ENCODE measurements around the gene OR10Z1. TPM values are rescaled to one million over a fixed set of nuclear protein-coding genes. Genes with fewer than 3 reads are reported as not detected.

OR10Z1 gene, protein sequence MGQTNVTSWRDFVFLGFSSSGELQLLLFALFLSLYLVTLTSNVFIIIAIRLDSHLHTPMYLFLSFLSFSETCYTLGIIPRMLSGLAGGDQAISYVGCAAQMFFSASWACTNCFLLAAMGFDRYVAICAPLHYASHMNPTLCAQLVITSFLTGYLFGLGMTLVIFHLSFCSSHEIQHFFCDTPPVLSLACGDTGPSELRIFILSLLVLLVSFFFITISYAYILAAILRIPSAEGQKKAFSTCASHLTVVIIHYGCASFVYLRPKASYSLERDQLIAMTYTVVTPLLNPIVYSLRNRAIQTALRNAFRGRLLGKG
- not detected in 2 replicates for total RNA-seq

DNA sequence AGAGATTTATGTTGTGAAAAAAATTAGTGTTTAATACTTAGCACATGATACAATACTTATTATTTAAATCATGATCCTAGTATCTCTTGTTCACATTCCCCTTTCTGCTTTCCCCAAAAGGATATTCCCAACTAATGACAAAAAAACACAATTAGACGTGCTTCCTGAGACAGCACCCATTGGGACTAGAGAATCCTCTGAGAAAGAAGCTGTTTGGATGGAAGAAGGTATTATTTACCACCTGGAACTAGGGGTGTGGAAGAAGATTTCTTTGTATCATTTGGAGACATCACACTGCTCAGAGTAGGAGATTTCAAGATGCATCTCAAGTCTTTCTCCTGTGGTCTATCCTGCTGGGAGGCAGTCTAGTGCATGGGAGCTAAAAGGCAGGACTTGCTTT lies at the start of gene OR10Z1:
Gene OR10Z1 (plus strand): TSS at position 301 of the 400 bp plus-strand sequence. CDS start 1,171 bp downstream, outside the sequence.
- no peaks in the 10 kb centered on the region for H3K36me3 Mint-ChIP-seq (ENCODE audit: low read depth)
- no peak for DNase-seq (ENCODE audit: low spot score)
- intact Hi-C loops (cut with micrococcal nuclease) = no loop called here
- H3K27ac Mint-ChIP-seq = no peak within 1 kb of the TSS
- peaks cover 4% of the 10 kb centered on the region for H3K27me3 Mint-ChIP-seq (ENCODE audit: insufficient read depth)
- no peak within 1 kb of the TSS for H3K4me3 Mint-ChIP-seq
- no peaks in the 10 kb centered on the region for H3K4me1 Mint-ChIP-seq (ENCODE audit: low read depth)
- no peaks in the 10 kb centered on the region for H3K9me3 Mint-ChIP-seq

DNA sequence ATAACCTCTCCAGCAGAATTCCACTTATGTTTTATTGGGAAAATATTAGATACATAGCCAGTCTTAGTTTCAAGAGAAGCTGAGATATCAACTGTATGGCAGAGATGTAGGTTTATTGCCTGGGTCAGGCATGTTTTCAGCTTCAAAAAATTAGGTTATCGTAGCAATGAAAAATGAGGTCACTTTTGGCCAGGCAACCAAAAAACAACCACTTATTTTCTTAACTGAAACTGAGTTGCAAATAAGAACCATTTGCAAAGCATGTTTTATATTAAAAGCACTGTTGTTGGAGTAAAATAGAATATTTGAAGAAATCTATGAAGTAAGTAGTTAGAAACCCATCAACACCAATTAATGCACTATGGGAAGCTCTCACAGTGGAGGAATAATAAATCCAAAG lies 45.4 kb upstream of the OR10Z1 start:
- H3K36me3 Mint-ChIP-seq (ENCODE audit: low read depth) = no peaks in the 10 kb centered on the region
- H3K4me3 Mint-ChIP-seq = no peak overlapping the region
- no peaks in the 10 kb centered on the region for H3K9me3 Mint-ChIP-seq
- DNase-seq (ENCODE audit: low spot score) = no peak
- intact Hi-C loops (cut with micrococcal nuclease) = no loop called here
- H3K4me1 Mint-ChIP-seq (ENCODE audit: low read depth) = no peaks in the 10 kb centered on the region
- H3K27me3 Mint-ChIP-seq (ENCODE audit: insufficient read depth) = peaks cover under 1% of the 10 kb centered on the region
- no peak overlapping the region for H3K27ac Mint-ChIP-seq

DNA sequence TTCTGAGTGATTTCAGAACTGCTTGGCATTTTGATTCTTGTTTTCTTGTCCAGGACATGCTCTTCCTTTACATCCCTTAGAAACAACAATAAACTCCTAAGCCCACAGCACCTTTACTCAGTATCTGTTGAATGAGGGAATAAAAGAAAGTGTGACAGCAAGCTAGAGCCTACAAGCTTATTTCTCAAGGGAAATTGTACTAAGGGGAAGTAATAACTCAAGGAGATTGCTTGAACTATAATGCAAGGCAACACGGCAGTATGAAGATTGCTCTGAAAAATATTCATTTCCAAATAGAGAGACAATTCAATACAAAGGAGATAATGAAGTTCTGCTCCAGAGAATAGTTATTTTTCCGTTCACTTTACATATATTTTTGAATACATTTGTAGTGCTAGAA lies 41.2 kb upstream of the OR10Z1 start:
- intact Hi-C loops (cut with micrococcal nuclease) = no loop called here
- no peaks in the 10 kb centered on the region for H3K9me3 Mint-ChIP-seq
- H3K36me3 Mint-ChIP-seq (ENCODE audit: low read depth) = no peaks in the 10 kb centered on the region
- no peak for DNase-seq (ENCODE audit: low spot score)
- no peak overlapping the region for H3K4me3 Mint-ChIP-seq
- H3K27me3 Mint-ChIP-seq (ENCODE audit: insufficient read depth) = no peaks in the 10 kb centered on the region
- H3K4me1 Mint-ChIP-seq (ENCODE audit: low read depth) = no peaks in the 10 kb centered on the region
- no peak overlapping the region for H3K27ac Mint-ChIP-seq

DNA sequence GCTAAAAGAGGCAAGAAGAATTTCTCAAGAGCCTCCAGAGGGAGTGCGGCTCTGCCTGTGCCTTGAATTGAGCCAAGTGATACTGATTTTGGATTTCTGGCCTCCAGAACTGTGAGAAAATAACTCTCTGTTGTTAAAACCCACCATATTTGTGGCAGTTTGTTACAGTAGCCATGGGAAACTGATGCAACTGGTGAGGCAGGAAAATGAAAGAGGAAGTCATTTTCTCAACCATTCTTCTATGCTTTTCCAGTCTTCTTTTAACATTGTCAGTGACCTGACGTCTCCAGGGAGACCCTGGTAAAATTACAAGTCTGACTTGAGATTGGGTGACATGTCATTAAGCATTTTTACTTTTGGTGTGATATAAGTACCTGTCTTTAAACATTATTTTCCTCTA lies 40.5 kb upstream of the OR10Z1 start:
- no peaks in the 10 kb centered on the region for H3K27me3 Mint-ChIP-seq (ENCODE audit: insufficient read depth)
- H3K9me3 Mint-ChIP-seq = no peaks in the 10 kb centered on the region
- H3K36me3 Mint-ChIP-seq (ENCODE audit: low read depth) = no peaks in the 10 kb centered on the region
- H3K4me1 Mint-ChIP-seq (ENCODE audit: low read depth) = no peaks in the 10 kb centered on the region
- no peak for DNase-seq (ENCODE audit: low spot score)
- no peak overlapping the region for H3K4me3 Mint-ChIP-seq
- intact Hi-C loops (cut with micrococcal nuclease) = no loop called here
- no peak overlapping the region for H3K27ac Mint-ChIP-seq

DNA sequence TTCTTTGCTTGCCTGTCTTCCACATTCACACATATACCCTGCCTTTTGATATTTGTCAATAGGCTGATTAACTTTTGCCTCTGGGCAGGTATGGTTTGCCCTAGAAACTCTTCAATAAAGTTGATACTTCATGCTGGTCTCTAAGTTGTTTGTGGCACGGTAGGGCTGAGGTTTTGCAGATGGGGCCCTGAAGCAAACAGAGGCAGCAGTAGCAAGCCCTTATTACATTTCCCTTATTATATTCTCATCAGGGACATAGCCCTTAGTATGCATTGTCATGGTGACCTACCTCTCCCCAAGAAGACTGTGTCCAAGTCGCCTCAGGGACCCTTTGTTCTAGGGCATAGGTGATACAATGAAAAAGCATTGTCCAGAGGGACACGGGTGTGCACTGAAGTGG lies 34.6 kb upstream of the OR10Z1 start, which contains the start of gene OR6P1:
Gene OR6P1 (minus strand): TSS at position 101 of the 400 bp plus-strand sequence. CDS start 6,976 bp downstream, outside the sequence.
- Mint-ChIP-seq H3K4me1 (ENCODE audit: low read depth) (no peaks in the 10 kb centered on the region), H3K36me3 (ENCODE audit: low read depth) (no peaks in the 10 kb centered on the region)
- DNase-seq (ENCODE audit: low spot score) = no peak

DNA sequence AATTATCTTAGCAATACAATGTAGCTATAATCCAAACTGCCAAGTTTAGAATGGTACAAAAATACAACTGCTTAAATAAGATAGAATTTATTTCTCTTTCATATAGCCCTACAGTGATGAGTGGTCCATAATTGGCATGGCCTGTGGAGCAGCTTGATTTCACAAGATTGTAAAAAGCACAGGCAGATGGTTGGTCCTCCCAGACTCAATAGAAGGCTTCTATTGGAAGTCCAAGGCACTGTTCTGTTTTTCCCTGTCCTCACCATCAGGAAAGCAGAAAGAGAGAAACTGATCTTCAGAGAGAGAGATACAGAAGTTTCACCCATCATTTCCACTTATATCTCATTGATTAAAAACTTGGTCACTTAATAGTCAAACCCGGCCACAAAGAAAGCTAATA lies 32.8 kb upstream of the OR10Z1 start:
- intact Hi-C loops (cut with micrococcal nuclease) = no loop called here
- no peaks in the 10 kb centered on the region for H3K4me1 Mint-ChIP-seq (ENCODE audit: low read depth)
- no peak overlapping the region for H3K4me3 Mint-ChIP-seq
- H3K27ac Mint-ChIP-seq = no peak overlapping the region
- DNase-seq (ENCODE audit: low spot score) = no peak
- H3K27me3 Mint-ChIP-seq (ENCODE audit: insufficient read depth) = peaks cover 2% of the 10 kb centered on the region
- H3K9me3 Mint-ChIP-seq = no peaks in the 10 kb centered on the region
- no peaks in the 10 kb centered on the region for H3K36me3 Mint-ChIP-seq (ENCODE audit: low read depth)

More for the DNA sequence above, 34.6 kb upstream of the OR10Z1 start, which contains the start of gene OR6P1:
- no peaks in the 10 kb centered on the region for H3K9me3 Mint-ChIP-seq
- no peak within 1 kb of the TSS for H3K4me3 Mint-ChIP-seq
- H3K27ac Mint-ChIP-seq = no peak within 1 kb of the TSS
- intact Hi-C loops (cut with micrococcal nuclease) = no loop called here
- peaks cover 2% of the 10 kb centered on the region for H3K27me3 Mint-ChIP-seq (ENCODE audit: insufficient read depth)

DNA sequence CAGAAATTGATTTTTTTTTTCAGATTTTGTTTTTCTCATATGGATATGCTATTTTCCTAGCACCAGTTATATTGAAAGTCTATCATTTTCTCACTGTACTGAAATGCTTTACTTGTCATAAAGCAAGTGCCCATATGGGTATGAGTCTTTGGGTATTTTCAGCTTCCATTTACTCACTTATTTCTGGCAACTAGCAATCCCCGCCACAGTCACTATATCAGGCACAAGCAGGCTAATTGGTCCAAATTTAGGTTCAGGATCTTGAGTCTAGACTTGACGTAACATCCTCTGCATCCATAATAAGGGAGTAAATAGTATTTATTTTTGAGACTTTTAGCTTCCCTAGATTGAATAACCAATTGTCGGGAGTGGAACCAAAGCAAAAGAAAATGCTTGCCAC lies 27.5 kb upstream of the OR10Z1 start:
- no peak for DNase-seq (ENCODE audit: low spot score)
- Mint-ChIP-seq H3K4me1 (ENCODE audit: low read depth) (no peaks in the 10 kb centered on the region), H3K36me3 (ENCODE audit: low read depth) (no peaks in the 10 kb centered on the region), H3K9me3 (no peaks in the 10 kb centered on the region), H3K27me3 (ENCODE audit: insufficient read depth) (no peaks in the 10 kb centered on the region), H3K4me3 (no peak overlapping the region), H3K27ac (no peak overlapping the region)
- intact Hi-C loops (cut with micrococcal nuclease) = no loop called here

DNA sequence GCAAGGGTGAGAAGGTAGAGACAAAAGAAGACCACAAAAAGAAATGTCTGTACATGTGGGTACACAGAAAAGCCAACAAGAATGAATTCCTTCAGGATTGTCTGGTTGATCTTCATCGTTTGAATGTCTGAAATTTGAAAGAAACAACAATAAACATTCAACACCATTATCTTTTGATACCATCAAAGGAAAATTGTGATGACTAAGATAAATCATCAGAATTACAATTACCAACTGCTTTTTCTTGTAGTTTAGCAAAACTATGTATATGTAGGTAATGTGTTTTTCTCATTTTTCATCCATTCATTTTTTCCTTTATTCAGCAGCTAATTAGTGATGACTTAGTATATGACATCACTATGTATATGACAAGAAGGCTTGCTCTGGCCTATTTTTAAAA lies 25.3 kb upstream of the OR10Z1 start, which contains the start of gene OR10X1:
Gene OR10X1 (minus strand): TSS at position 167 of the 400 bp plus-strand sequence. CDS start 0 bp downstream, at position 167.
- H3K9me3 Mint-ChIP-seq = no peaks in the 10 kb centered on the region
- DNase-seq (ENCODE audit: low spot score) = no peak
- intact Hi-C loops (cut with micrococcal nuclease) = no loop called here
- H3K27ac Mint-ChIP-seq = no peak within 1 kb of the TSS
- H3K36me3 Mint-ChIP-seq (ENCODE audit: low read depth) = no peaks in the 10 kb centered on the region
- peaks cover 1% of the 10 kb centered on the region for H3K27me3 Mint-ChIP-seq (ENCODE audit: insufficient read depth)
- no peak within 1 kb of the TSS for H3K4me3 Mint-ChIP-seq
- H3K4me1 Mint-ChIP-seq (ENCODE audit: low read depth) = no peaks in the 10 kb centered on the region

DNA sequence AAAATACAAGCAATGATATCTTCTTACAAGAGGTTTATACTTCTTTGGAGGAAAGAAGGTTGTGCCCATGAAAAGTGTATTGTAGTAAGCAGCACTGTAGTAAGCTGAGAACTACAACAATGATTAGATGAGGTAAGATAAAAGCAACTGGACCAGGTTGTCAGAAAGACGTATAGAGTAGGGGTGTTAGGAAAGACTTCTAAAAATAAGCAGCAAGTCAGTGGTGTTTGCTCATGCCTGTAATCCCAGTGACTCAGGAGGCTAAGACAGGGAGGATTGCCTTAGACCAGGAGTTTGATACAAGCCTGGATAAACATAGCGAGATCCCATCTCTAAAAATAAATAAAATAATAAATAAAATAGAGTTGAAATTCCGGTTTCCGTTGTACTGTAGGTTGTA lies 21.1 kb upstream of the OR10Z1 start:
- no peak overlapping the region for H3K4me3 Mint-ChIP-seq
- intact Hi-C loops (cut with micrococcal nuclease) = no loop called here
- no peak for DNase-seq (ENCODE audit: low spot score)
- peaks cover 2% of the 10 kb centered on the region for H3K27me3 Mint-ChIP-seq (ENCODE audit: insufficient read depth)
- no peaks in the 10 kb centered on the region for H3K9me3 Mint-ChIP-seq
- no peaks in the 10 kb centered on the region for H3K4me1 Mint-ChIP-seq (ENCODE audit: low read depth)
- no peak overlapping the region for H3K27ac Mint-ChIP-seq
- no peaks in the 10 kb centered on the region for H3K36me3 Mint-ChIP-seq (ENCODE audit: low read depth)

DNA sequence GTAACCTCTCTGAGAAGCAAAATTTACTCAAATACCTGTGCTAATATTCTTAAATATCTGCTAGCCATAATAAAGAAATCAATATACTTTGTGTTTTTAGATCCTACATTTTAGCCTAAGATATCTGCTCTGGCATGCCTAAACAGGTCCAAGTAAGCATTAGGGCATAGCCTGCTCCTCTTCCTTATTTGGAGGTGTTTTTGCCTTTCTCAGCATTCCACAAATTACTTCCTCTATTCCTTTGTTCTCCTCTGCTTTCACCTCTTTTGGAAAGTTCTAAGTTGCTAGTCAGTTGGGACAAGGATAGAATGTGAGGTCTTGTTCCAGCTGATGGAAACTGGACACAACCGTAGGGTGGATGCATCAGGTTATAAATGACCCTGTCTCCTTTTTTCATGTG lies 18.1 kb upstream of the OR10Z1 start:
- H3K4me1 Mint-ChIP-seq (ENCODE audit: low read depth) = no peaks in the 10 kb centered on the region
- no peak for DNase-seq (ENCODE audit: low spot score)
- no peak overlapping the region for H3K27ac Mint-ChIP-seq
- no peaks in the 10 kb centered on the region for H3K9me3 Mint-ChIP-seq
- H3K27me3 Mint-ChIP-seq (ENCODE audit: insufficient read depth) = peaks cover 2% of the 10 kb centered on the region
- no peak overlapping the region for H3K4me3 Mint-ChIP-seq
- intact Hi-C loops (cut with micrococcal nuclease) = no loop called here
- no peaks in the 10 kb centered on the region for H3K36me3 Mint-ChIP-seq (ENCODE audit: low read depth)

DNA sequence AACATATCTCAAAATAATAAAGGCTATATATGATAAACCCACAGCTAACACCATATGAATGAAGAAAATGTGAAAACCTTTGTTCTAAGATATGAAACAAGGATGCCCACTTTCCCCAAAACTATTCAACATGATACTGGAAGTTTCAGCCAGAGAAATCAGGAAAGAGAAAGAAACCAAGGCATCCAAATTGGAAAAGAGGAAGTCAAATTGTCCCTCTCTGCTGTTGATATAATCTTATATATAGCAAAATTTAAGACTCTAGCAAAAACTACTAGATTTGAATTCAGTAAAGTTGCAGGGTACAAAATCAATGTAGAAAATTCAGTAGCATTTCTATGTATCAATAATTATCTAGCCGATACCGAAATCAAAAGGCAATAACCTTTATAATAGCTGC lies 4.3 kb upstream of the OR10Z1 start:
- no peak for DNase-seq (ENCODE audit: low spot score)
- no peak overlapping the region for H3K27ac Mint-ChIP-seq
- no peak overlapping the region for H3K4me3 Mint-ChIP-seq
- peaks cover 4% of the 10 kb centered on the region for H3K27me3 Mint-ChIP-seq (ENCODE audit: insufficient read depth)
- no peaks in the 10 kb centered on the region for H3K36me3 Mint-ChIP-seq (ENCODE audit: low read depth)
- H3K4me1 Mint-ChIP-seq (ENCODE audit: low read depth) = no peaks in the 10 kb centered on the region
- H3K9me3 Mint-ChIP-seq = peaks cover 15% of the 10 kb centered on the region
- intact Hi-C loops (cut with micrococcal nuclease) = no loop called here

DNA sequence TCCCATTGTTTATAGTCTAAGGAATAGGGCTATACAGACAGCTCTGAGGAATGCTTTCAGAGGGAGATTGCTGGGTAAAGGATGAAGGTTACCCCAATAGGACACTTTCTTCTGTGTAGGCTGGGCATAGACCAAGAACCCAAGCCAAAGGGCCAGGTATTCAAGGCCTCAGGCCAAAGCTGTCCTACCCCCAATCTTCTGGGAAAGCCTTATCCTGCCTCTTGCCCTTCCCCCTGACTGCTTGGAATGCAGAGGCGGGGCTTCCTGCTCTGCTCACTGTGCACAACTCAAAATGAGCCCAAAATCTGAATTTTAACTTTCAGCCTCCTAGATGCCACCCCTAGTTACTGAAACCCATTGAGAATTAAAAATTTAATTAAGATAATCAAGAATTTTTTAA lies 2.2 kb downstream of the OR10Z1 start:
- peaks cover 5% of the 10 kb centered on the region for H3K4me1 Mint-ChIP-seq (ENCODE audit: low read depth)
- peaks cover 4% of the 10 kb centered on the region for H3K27me3 Mint-ChIP-seq (ENCODE audit: insufficient read depth)
- no peak overlapping the region for H3K4me3 Mint-ChIP-seq
- H3K36me3 Mint-ChIP-seq (ENCODE audit: low read depth) = no peaks in the 10 kb centered on the region
- H3K27ac Mint-ChIP-seq = no peak overlapping the region
- no peaks in the 10 kb centered on the region for H3K9me3 Mint-ChIP-seq
- intact Hi-C loops (cut with micrococcal nuclease) = no loop called here
- DNase-seq (ENCODE audit: low spot score) = no peak

DNA sequence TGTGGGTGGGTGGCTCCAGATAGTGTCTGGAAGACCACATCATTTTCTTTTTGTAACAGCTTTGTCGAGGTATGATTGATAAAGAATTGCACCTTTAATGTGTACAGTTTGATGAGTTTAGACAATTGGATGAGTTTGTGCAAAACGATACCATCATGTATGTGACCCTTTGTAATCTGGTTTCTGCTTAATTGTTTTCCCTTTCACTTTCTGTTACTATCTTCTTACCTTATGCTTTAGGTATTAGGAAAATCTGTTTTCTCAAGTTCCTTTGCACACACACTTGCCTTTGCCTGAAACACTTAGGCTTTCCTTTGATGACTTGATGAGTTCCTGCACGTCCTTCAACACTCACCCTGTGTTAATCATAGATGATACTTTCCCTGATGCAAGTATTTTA lies 6.8 kb downstream of the OR10Z1 start:
- H3K27me3 Mint-ChIP-seq (ENCODE audit: insufficient read depth) = peaks cover 3% of the 10 kb centered on the region
- H3K36me3 Mint-ChIP-seq (ENCODE audit: low read depth) = no peaks in the 10 kb centered on the region
- intact Hi-C loops (cut with micrococcal nuclease) = no loop called here
- no peak for DNase-seq (ENCODE audit: low spot score)
- H3K27ac Mint-ChIP-seq = no peak overlapping the region
- no peaks in the 10 kb centered on the region for H3K9me3 Mint-ChIP-seq
- H3K4me3 Mint-ChIP-seq = no peak overlapping the region
- peaks cover 5% of the 10 kb centered on the region for H3K4me1 Mint-ChIP-seq (ENCODE audit: low read depth)

DNA sequence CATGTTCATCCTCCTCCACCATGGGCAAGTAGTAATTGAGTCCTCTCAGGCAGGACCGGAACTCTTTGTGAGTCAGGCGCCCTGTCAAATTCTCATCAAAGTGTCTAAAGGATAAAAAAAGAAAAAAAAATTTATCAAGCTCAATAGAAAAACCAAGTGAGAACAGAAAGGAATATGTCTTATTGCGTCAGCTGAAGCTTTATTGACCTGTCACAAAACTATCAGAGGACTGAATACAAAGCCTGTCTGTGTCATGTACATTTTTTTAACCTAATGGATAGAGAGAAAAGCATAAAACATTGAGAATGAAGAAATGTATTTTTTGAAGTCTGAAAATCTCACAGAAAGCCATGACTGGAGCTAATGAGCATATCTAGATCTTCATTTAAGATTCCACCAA lies 8.7 kb downstream of the OR10Z1 start:
- no peak for DNase-seq (ENCODE audit: low spot score)
- Mint-ChIP-seq H3K27ac (no peak overlapping the region), H3K4me1 (ENCODE audit: low read depth) (peaks cover 5% of the 10 kb centered on the region), H3K27me3 (ENCODE audit: insufficient read depth) (peaks cover 8% of the 10 kb centered on the region), H3K9me3 (no peaks in the 10 kb centered on the region), H3K4me3 (no peak overlapping the region), H3K36me3 (ENCODE audit: low read depth) (no peaks in the 10 kb centered on the region)
- intact Hi-C loops (cut with micrococcal nuclease) = no loop called here
